Fibroblast of skin of left quadriceps (primary cell): ENCODE data around the gene TFAM.
"Not testable (repeated sequence)": the region's sequence is repeated elsewhere in the genome, so short reads cannot be mapped to it uniquely, and the experiment has no call there.

Experiments
- DNase-seq, 2 experiments: peaks; one replicate each; pipeline ENCODE4 v3.0.0-alpha.2; 2013; ENCODE audit warnings: low read depth in 2 of 2

Gene TFAM

DNA sequence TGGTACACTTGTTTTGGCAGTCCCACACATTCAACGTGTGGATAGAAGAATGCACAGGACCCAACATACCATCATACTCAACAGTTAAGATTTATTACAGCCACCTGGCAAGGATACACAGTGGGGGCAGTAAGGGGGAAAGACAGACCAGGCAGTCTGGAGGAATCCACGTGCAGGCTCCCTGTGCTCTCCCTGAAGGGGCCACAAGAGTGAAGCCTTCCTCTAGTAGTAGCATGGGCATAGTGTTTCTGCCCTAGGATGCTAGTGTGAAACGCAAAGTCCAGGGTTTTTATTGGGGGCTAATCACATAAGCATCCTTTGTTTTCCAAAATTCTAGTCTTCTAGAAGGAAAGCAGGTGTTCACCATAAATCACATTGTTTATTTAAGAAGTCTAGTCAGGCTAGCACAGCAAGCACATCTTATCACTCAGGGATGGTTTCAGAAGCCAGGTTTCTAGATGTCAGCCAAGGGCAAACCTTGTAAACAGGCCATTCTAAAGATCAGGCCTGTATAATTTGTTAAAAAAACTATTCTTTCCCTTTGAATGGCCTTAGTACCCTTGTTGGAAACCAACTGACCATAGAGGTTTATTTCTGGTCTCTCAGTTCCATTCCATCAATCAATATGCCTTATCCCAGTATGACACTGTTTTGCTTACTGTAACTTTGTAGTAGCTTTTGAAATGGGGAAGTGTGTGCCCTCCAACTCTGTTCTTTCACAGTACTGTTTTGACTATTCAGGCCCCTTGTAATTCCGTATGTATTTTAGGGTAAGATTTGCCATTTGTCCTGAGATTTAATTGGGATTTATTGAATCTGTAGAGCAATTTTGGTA lies 12.4 kb upstream of the TFAM start:
- DNase-seq: no peak

DNA sequence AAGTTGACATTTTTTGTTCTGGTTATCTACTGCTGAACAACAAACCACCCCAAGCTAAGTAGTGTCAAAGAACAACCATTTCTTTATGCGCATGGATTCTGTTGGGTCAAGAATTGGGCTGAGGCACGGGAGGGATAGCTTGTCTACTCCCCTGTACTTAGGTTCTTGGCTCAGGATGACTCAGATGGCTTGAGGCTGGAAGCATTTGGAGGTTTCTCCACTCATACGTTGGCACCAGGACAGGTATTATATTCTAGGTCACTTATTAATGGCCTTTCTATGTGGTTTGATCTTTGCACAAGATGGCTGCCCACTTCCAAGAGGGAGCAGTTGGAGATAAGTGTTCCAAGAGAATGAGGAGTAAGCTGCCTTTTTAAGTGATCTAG lies 11.8 kb upstream of the TFAM start:
- DNase-seq: no peak

DNA sequence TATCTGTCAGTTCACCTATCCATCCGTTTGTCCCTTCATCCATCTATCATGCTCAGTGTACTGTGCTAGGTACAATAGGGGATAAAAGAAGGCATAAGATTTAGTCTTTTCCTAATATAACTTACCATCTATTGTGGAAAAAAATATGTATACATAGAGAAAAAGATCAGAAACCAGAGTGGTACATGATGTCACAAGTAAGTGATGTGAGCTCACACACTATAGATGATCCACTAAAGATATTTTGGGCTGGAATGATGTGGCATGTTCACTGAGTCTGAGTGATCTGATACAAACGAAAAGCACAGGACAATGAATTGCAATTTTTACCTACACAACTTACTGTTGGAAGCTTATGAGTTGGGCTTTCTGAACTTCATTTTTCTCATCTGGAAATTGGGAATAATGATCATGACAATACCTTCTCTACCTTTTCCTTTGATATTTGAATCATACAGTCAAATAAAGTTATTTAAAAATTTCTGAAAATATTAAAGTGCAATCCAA lies 2.7 kb upstream of the TFAM start:
- DNase-seq: no peak

DNA sequence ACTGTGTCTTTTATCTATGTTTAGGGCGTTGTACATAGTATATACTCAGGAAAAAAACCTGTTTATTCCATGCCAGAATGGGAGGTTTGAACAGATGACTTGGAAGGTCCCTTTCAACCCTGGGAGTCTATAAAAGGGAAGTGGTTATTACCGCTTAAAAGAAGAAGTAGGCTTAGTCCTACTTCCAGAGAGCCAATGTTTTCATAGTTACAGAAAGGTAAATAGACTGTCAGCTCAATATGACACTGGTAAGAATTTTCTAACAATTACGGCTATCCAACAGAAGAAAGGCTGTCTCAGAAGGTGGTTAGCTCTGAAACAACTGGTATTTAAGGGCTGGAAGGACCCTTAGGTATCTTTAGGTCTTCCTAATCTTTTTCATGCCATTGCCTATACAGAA lies 1.1 kb upstream of the TFAM start:
- no peak for DNase-seq

DNA sequence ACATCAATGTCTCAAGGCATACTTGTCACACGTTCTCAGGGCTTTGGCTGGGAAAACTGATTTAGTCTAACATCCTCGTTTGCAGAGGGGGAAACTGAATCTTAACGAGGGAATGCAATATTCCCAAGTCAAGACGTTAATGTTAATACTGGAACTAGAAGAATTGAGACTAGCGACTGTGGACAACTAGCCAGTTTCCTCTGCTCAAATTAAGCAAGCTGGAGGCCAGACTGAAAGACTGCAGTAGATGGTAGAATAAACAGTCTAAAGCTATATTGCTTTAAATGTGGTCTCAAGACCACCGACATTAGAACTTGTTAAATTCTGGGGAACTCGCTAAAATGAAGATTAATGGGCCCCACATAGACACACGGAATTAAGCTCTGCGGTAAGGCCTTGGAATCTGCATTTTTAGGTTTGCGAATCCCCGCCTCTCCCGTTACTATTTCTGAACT lies 639 bp upstream of the TFAM start:
- no peak for DNase-seq

DNA sequence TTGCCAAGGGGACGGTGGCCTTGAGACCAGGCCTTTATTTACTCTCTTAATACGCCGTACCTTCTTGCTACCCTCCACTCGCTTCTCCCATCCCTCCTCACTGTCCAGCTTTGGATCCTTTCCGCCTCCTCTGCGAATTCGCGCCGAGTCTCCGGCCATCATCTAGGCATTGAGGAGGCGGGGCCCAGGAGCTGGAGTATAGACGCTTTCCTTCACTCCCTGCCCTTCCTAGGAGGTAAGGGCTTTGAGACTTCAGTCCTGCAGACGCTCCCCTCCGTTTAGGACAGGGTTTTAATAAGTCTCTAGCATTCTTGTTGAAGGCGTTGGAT lies 538 bp downstream of the TFAM start:
- no peak for DNase-seq

DNA sequence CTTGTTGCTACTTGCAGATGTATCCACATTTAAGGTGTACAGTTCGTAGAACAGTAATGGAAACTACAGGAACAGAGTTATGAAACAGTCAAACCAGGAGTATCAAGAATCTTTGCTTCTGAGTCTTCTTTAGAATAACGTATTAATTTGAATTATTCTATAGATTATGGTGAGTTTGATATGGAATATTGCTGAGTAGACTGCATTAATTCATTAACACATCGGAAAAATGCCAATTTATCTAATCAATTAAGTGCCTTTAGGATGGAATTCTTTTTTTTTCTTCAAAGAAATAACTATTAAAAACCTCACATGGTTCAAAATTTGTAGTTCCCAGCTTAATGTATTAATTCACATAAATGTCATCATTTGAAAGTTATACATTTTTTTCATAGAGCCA lies 3.8 kb downstream of the TFAM start:
- no peak for DNase-seq

DNA sequence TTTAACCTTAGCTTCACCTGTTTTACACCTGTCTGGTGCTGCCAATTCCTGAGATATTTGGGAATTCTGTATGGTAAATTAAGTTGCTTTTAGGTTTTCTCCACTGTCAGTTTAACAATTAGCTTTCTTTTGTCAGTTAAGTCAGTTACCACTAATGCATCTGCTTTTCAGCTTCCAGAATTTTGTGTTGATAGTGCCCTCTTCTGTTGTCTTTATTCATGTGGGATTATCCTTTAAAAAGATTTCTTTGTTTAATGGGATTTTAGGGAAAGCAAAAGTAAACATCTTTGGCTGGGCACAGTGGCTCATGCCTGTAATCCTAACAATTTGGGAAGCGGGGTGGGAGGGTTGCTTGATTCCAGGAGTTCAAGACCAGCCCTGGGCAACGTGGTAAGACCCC lies 8.1 kb downstream of the TFAM start:
- DNase-seq: no peak

DNA sequence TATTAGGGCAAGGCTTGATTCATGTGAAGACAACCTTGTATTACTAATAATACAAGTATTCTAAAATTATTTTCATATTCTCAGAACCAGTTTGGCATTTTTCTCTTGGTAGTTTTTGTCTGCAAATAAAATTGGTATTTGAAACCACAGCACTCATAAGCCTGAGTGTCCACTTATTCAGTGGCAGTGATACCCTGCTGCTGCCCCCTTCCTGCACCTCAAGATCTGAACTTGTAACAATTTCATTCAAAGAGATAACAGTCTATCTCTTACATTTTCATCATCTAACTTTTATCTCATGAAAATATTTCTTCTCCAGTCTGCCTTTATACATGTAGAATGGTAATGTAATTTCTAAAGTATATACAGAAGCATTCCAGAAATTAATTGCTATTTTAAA lies 9.3 kb downstream of the TFAM start:
- DNase-seq: no peak

DNA sequence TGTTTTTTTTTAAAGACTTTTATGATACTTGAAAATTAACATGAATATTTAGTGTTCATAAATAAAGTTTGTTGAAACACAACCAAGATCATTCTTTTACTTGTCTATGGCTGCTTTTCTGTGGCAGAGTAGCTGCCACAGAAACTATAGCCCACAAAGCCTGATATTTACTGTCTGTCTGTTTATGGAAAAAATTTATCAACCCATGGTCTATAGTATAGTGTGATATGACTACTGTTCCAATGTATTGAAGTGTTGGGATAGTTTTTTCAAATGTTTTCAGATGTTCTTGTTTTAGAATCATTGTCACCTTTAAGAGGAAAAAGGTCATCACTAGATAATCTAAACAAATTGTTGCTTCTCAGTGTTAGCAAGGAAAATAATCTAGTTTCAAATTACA lies 10.8 kb downstream of the TFAM start:
- DNase-seq: no peak

DNA sequence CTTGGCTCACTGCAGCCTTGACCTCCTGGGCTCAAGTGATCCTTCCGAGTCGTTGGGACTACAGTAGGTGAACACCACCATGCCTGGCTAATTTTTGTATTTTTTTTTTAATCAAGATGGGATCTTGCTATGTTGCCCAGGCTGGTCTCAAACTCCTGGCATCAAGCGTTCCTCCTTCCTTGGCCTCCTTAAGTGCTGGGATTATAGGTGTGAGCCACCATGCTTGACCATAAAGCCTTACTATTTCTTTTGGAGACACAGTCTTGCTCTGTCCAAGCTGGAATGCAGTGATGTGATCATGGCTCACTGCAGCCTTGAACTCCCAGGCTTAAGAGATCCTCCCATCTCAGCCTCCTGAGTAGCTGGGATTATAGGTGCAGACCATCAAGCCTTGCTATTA lies 12.6 kb downstream of the TFAM start:
- no peak for DNase-seq

DNA sequence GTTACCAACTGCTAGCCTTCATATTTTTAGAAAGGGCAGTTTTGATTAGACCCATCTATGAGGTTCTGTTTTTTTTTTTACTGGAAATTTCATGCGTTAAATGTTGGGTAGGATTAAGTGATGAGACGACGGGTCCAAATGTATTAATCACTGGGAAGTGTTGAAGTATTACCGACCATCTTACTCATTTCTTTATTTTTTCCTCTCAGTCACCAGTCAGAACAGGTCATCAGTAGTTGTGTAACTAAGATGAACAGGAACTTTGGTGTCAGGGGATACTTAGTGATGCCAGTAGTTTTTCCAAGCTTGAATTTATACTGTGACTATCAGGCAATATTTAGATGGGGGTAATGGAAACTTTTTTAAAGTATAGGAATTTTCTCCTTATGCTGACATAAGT lies 14.2 kb downstream of the TFAM start:
- no peak for DNase-seq

DNA sequence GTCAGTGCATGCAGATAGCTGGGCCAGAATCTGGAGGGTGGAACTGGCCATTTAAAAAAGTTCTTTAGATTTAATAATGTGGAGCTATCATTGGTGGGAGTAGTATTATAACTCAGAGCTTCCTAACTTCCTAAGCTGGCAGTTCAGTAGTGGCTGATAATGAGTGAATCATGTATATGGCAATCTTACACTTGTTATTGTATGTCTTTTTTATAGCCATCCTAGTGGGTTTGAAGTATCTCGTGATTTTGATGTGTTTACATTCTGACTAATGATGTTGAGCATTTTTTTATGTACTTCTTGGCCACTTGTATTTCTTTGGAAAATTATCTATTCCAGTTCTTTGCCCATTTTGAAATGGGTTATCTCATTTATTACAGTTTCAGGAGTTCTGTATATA lies 15.4 kb downstream of the TFAM start:
- DNase-seq: no peak

DNA sequence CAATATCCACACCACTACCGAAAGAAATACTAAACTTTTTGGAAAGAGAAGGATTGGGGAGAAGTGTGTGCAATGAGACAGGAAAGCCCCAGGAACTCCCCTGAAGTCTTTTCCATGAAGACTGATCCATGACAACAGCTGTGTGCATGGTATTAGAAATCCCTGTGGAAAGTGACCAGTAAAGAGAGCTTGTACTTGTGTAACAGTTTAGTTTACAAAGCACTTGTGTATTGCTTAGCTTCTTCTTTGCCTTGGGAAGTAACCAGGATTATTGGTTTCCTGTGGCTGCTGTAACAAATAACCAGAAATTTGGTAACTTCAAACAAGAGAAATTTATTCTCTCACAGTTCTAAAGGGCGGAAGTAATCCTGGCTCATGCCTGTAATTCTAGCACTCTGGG lies 18.8 kb downstream of the TFAM start:
- no peak for DNase-seq

DNA sequence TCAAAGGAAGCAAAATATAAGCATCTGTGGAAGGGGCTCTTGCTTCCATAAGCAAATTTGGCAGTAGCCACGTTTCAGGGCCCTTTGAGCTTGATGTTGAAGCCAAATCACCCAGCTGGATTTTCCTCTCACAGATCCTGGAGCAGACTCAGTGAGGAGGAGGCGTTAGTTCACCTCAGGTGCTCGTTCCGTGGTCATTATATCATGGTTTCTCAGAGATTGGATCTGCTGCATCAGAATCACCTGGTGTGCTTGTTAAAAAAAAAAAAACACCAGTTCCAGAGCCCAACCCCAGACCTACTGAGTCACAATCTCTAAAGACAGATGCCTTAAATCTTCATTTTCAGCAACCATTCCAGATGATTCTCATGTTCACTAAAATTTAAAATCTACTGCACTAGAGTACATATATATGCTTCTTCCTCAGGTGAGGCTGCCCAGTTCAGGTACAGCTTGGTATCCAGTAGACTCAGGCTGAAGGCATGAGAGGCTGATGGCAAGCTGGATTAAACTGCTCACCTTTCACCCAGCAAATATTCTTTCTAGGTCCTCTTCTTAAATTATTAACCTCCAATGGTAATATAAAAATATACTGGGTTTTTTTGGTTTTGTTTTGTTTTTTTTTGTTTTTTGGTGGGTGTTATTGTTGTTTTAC lies 24.9 kb downstream of the TFAM start:
- no peak for DNase-seq

DNA sequence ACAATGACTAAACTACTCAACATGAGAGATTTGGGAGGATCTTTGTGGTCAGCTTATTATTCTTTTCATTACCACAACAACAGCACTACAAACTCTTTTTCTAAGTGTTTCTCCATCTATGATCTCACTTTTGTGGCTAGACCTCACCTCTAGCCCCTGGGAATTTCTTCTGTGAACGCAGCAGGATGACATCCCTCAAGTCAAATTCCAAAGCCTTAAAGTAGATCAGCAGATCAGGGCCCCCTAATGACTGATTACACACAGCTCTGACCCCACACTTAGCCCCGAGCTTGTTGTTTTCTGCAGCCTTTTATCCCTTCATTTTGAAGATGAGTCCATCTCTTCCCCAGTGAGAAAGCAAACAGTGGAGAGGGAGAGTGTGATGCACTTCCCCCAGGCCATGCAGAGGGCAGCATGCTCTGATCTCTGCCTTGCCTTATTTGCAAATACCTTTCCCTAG lies 27.3 kb downstream of the TFAM start:
- peak; percentile 50 to 55 for DNase-seq

DNA sequence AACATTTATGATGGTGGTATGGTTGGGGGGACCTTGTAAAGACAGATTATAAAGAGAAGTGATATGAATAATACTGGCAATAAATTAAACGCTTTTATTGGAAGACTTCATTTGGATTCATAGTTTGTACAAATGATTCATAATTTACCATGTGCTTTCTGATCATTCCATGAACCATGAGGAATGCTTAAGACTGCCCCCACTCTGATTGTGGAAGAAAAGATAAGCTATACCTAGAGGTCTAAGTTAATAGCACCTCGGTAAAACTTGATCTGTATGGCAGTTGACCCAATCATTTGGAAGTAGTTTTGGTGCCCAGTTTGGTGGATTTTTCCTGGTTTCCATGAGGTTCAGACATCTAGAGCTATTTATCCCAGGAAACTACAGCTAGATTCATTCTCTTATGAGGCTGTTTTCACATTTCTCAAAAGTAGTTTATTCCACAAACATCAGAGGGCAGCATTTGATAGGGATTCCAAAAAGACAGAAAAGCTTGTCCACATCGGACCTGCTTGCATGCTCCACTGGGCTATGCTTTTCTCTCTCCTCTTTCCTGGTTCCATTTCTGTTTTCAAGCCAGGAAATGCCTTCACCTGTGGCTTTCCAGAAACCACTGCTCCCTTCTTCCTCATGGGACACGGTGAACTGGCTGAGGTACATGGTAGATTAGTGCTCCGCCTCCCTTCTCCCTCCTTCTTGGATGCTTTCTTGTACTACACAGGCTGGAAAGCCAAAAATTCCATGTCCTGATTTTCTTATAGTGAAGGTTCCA lies 29.2 kb downstream of the TFAM start:
- peak; percentile 69 to 72 for DNase-seq

DNA sequence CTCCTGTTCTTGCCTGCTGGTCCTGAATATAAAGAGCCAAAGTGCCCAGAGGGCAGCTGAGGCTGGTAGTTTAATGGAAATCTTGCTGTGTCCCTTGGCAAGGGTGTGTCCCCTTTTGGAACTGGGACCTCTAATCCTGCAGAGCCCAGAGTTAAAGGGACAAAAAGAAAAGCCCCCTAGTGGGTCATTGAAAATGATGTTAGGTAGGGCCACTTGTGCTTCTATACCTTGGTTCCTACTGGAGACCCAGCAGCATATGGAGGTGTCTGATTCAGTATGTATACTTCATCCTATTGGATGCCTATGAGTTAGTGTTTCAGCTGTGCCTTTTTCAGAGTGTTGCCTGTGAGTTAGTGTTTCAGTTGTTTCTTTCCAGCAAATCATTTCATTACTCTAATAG lies 30.5 kb downstream of the TFAM start:
- DNase-seq: no peak

DNA sequence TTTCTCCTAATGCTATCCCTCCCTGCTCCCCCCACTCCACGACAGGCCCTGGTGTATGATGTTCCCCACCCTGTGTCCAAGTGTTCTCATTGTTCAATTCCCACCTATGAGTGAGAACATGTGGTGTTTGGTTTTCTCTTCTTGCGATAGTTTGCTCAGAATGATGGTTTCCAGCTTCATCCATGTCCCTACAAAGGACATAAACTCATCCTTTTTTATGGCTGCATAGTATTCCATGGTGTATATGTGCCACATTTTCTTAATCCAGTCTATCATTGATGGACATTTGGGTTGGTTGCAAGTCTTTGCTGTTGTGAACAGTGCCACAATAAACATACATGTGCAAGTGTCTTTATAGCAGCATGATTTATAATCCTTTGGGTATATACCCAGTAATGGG lies 32.7 kb downstream of the TFAM start:
- DNase-seq: not testable (repeated sequence)

DNA sequence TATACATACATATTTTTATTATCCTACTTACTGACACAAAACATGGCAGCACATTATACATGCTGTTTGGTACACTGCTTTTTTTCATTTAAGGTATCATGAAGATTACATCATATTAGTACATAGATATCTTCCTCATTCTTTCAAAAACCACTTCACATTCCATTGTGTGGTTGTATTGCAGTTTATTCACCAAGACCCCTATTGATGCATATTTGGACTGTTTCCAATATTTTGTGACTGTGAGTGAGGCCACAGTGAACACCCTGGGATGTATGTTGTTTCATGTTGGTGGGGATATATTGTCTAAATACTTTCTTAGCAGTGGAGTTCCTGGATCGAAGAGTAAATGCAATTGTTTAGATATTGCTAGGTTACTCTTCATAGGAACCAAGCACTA lies 39.0 kb downstream of the TFAM start:
- DNase-seq: no peak

DNA sequence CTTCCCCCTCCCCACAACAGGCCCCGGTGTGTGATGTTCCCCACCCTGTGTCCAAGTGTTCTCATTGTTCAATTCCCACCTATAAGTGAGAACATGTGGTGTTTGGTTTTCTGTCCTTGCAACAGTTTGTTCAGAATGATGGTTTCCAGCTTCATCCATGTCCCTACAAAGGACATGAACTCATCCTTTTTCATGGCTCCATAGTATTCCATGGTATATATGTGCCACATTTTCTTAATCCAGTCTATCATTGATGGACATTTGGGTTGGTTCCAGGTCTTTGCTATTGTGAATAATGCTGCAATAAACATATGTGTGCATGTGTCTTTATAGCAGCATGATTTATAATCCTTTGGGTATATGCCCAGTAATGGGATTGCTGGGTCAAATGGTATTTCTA lies 43.2 kb downstream of the TFAM start:
- DNase-seq: not testable (repeated sequence)

DNA sequence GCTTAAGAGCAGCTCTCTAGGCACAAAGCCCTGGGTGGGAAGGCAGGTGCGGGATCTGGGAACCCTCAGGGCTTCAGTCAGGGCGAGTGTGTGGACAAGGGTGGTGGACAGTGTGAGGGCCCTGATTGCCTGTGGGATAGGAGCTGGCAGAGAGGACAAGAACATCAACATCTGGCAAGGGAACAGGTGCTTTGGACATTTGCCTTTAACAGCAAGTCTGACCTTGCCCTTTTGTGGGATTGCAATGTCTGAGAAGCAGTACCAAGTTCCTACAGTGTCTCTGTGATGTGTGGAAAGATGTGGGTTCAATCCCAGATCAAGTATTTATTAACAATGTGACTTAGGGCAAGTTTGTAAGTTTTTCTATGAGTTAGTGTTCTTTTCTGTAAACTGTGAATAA lies 46.7 kb downstream of the TFAM start:
- no peak for DNase-seq

DNA sequence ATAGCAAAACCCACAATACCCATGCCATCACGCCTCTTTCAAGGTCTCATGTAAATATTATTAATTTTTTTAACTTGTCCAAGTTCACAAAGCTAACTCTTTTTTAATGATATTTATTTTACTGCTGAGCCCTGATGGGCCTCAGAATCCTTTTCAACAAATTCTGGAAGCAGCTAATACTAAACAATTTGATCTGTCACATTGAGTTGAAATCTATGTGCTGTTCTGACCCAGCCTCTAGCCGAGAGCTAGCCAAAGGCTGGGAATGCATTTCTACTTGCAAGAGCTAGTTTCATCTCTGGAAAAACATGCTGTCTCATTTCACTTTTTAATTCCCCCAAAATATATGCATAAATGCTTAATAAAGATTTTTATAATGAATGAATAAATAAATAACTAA lies 47.9 kb downstream of the TFAM start:
- no peak for DNase-seq
